GM19372 (cell line): Measurements from ENCODE around the gene TMEM138.

Source experiments
- ATAC-seq: cut with Tn5 transposase; IDR thresholded peaks from one replicate; pipeline ENCODE4 v1.9.1; 2021; ENCODE audit warnings: mild to moderate bottlenecking, low read depth, moderate library complexity; ENCODE audit not compliant: unreplicated experiment

The TMEM138 gene

DNA sequence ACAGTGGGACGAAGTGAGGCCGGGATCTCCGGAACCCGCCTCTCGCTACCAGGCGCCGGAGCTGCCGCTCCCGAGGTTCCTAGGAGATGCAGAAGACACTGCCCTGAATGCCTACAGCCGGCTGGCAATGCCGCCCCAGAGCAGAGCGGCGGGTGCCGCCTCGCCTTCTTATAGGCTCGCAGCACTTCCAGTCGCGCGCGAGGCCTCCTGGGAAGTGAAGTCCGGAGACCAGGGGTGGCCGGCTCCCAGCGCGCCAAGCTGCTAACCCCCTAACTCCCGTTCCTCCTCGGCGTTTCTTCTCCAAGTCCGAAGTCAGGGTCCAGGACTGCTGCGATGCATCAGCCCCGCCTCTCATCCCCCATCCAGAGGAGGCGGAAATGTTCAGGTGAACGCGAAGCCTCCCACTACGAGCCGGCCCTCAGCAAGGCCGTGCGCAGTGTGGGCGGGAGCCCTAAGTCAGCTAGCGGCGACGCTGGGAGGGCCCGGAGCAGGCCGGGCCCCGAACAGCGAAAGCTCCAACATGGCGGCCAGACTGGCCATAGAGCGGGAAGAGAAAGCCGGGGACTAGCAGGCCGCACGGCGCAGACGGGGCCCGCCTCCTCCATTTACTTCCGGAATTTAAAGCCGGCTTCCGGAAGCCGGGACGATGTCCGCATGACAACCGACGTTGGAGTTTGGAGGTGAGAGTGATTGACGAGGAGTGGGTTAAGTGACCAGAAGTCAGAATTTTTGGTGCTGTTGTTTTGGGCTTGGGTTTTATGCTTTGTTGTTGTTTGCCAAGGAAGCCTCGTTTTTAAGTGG is at the start of gene TMEM138, which contains the start of gene CYB561A3:
Gene TMEM138, plus strand, starts transcription at position 634 of the 801 bp plus-strand sequence. CDS start 2,017 bp downstream, outside the sequence.
Gene CYB561A3, minus strand, starts transcription at position 142 of the 801 bp plus-strand sequence. CDS start 5,169 bp downstream, outside the sequence.
- ATAC-seq: peak; percentile 83

DNA sequence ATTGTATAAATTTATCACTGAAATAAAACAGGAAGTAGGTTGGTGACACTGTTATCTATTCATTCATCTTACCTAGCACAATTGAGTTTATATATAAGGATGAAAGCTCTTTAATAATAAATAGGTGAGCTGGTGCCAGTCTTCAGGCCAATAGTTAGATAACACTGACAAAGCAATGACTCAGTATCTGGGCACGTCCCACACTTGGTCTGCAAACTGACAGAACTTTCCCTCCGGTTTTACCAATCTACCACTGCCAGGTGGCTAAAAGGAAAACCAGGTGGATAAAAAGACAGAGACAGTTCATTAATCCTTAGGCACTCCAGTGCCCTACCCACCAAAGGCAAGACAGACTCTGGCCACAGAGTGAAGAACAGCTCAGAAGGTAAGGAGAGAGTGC is 46.9 kb upstream of the TMEM138 start:
- no peak for ATAC-seq

DNA sequence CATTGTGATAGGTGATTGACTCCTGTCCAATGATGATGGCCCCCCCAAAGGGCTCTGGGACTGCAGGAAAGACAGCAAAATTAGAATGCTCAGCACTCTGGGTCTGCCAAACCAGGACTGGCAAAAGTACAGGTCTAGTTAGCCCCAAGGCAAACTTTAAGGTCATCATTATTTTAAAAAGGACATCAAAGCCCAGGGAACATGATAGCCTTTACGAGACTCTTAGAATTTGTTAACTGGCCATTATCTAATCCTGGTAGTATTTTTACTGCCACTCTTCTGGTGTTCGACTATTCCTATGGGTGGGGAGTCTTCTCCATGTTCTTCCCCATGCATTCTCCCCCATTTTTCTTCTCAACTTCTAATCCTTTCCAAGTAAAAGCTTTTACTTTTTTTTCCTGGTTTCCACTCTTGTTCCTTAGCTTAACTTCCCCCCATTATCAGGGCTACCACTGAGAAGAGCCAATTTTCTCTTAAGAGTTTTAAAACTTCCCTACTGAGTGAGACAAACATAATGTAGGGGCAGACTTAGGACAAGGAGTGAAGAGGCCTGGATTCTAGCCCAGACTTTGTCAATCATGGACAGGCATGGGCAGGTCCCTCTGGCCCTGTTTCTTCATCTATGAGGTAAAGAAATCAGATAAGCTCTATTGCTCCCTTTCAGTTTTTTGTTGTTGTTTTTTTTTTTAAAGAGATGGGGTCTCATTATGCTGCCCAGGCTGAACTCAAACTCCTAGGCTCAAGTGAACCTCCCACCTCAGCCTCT is 36.3 kb upstream of the TMEM138 start:
- ATAC-seq: no peak

DNA sequence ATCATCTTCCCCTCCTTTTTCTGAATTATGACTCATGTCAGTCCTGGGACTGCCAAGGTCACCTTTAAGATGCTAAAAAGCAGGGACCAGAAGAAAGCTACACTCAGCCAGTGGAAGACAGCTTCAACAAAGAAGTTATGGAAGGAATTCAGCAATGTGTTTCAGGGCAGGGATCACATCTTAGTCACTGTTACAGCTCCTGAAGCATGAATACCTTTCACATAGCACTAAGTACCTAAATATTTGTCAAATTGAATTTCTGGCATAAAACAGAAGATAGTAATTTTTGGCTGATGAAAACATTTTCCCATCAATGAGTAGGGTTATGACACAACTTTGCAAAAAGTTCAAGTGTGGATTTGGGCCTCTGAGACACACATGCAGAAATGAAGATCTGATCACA is 34.5 kb upstream of the TMEM138 start:
- ATAC-seq: no peak

DNA sequence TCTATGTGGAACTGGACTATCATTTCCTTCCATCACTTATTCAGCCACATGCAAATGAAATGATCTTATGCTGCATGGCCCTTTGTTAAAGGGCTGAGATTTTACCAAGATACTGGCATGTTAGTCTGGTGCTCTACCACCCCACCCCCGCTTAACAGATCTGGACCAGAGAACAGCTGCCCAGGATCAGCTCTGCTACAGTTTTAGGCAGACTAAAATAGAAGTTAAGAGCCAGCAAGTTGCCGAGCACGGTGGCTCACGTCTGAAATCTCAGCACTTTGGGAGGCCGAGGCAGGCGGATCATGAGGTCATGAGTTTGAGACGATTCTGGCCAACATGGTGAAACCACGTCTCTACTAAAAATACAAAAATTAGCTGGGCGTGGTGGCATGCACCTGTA is 33.8 kb upstream of the TMEM138 start:
- no peak for ATAC-seq

DNA sequence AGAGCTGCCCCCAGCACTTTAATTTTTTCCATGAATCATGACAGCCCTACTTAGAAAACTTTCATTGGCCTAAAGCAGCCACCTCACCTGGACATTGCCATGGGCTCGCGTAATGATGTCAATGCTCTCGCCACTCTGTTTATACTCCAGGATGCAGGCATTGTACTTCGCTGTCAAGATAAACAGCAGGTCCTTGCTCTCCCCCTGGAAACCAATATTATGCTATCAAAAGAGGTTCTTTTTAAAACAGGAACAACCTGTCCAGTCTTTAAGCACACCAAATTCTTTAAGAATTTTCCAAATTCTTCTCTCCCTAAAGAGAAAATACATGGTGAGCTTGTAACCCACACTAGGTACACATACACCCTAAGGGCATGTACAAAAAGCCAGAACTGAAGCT is 32.3 kb upstream of the TMEM138 start:
- ATAC-seq: no peak

DNA sequence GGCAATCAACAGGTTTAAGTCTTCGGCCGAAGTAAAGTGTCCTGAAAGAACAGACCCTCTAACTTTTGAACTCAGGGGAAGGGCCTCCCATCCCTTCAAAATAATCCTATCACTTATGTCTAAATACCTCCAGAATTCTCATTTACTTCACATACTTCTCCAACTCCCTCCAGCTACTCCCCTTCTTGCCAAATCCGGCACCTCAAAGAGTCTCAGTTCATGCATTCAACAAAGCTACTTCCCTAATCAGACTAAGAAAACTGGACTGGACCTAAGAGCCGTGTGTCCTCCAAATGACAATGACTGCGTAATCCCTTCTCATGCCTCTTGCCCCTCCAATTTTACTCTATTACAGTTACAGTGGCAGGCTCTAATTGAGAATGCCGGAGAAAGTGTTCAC is 30.5 kb upstream of the TMEM138 start:
- ATAC-seq: no peak

DNA sequence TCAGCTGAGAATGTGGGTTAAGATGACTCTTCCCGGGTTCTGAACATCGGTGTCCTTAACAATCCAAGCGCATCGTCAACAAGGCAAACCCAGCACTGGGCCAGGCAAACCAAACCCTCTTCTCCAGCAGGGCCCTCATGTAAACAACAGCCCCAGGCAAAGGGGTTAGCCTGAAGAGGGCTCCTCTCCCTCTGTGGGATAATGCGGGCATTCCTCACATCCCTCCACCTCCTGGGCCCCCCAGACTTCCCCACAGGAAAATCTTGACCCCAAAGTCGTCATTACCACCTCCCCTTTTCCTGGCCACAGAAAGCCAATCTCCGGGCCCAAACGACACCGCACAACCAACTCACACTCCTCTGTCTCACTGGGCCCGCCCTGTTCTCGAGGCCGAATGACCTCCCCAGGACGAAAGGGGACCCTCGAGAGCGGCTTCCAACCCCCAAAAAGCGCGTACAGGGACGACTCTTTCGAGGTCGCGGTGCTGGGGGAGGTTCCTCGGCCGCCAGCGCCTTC is 29.8 kb upstream of the TMEM138 start:
- no peak for ATAC-seq

DNA sequence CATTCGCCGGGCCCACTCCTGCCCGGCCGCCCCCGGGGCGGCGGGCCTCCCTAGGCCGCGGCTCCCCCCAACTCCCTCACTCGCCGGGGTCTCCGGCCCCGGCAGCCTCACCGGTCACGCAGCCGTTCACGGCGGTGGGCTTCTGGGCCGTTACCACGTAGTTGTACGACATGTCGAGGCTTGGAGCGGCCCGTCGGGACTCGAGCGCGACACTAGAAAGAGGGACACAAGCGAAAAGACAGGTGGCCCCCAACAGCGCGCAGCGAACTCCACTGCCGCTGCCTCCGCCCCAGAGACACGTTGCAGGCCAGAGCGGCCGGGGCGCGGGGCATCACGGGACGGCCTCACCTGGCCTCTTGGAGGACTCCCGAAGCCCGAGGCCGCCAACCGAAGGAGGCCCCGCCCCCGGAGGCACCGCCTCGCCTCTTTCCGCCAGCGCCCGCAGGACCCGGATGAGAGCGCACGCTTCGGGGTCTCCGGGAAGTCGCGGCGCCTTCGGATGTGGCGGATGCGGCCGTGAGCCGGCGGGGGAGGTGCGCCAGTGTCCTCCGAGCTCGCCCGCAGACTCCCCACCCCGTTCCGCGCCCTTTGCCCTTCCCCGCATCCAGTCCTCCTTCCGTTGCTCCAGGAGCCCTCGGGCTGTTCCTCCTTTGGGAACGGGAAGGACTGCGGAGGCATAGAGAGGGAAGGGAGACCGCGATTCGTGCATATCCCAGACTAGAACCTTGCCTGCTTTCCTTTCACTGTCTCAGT is 29.2 kb upstream of the TMEM138 start, which contains the start of the genes DDB1 and TKFC:
Gene DDB1, minus strand, starts transcription at position 309 of the 753 bp plus-strand sequence. Its CDS starts 137 bp downstream, at position 172.
Gene TKFC, plus strand, starts transcription at position 432 of the 753 bp plus-strand sequence. CDS start 1,501 bp downstream, outside the sequence.
- peak; percentile 93 for ATAC-seq

DNA sequence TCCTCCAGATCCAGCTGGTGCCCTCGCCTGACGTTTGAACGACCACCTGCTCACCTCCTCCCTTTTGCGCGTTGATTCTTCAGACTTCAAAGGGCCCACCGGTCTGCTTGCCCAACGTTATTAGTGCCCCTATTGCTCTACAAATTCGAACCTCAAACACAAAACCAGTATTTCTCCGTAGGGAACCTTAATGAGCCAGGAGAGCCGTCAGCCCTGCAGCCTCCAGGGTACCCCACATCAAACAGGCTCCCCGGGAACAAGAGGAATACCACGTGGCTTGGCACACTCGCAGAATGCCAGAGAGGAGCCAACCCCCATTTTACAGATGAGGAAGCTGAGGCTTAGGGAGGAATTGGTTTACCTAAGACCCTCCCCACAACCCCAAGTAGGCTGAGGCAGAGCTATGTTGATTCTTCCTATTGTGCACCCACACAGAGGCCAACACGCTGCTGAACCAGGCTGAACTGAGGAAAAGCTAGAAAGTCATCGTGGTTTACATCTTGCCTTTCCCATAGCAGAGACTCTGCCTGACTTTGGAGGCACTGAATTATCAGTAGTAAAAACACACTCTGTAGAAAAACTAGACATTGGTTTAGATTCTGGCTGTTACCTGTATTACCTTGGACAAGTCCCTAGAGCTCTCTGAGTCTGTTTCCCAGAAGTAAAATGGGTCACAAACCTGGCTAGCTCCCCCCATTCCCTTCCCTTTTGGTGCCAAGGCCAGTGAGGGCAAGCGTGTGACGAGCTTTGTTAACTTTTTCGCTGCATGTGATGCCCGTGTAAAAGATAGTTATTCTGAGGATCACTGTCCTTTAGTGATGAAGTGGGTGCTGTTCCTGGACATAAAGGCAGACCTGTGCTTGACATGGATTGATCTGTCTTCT is 28.4 kb upstream of the TMEM138 start:
- ATAC-seq: no peak

DNA sequence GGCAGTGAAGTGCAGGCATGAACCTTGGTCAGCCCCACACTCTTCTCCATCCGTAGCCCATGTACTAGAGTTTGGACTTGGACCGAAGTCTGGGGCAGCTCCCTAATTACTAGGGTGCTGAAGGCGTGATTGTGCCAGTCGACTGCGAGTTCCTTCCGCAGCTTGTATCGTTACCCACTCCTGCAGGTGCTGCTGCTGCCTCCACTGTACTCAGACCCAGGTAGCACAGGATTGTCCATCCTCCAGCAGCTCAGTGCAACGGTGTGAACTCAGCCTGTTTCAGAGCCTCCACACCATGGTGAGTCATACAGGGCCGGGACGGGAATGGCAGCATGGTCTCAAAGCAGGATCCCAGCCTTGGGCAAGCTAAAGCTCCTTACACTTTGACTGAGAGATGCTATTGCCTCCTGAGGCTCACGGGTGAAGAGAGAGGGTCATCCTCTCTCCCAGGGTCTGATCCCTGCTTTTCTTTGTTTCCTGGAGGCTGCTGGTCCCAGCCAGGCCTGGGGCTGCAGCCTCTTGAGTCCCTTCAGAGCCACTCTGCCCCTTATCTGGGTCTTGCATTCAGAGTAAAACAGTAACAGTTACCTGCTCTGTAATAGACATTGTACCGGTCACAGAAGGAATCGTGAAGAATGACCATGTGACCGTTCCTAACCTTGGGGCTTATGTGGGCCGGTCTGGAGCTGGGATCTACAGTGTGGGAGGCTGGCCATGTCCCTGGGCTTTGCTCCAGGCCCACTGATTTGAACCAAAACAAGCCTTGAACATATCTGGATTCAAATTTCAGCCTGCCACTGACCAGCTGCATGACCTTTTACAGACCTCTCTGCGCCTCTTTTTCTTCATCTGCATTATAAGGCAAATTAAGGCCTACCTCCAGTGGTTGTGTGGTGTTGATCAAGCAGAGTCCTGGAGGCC is 27.5 kb upstream of the TMEM138 start:
- ATAC-seq: no peak

DNA sequence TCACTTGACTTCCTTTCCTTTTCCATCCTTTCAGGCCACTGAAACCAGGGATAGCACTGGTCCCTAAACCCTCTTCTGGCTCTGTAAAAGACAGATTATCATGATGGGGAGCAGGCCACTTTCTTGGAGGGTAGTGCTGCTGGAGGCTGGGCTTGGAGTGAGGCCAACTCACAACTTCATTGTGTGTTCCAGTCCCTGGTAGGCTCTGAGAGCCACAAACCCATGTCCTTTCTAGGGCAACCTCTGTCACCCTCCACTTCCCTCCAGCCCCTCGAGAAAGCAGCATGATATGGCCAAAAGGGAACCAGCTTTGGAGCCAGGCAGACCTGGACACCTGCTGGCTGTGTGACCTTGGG is 26.8 kb upstream of the TMEM138 start:
- ATAC-seq: no peak

DNA sequence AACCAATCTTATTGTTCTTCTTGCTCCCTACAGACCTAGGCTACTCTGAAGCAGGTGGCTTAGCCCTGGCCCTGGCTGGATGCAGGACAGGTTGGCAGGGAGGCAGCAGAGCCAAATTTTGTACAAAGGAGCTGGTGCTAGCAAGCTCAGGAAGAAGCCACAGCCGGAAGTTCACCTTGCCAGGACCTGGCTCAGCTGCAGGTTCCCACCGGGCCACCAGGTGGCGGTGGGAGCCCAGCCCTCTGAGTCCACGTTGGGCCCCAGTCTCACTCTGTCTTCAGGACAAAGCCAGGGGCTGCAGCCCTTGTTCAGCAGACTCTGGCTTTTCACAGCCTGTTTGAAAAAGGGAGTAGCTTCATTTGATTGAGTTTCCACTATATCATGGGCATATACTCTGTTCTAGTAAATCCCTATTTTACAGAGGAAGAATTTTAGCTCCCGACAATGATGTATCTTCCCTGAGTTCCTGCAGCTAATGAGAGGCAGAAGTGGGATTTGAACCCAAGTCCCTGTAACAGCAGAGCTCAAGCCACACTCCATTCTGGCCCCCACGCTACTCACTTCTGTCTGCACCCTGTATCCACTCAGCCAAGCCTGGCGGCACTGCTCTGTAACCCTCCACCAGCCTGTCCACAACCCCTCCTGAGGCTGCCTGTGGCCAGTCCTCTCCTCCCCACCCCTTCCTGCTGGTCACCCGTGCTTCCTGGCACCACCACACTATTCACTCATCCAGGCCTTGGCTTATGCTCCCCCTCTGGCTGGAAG is 25.8 kb upstream of the TMEM138 start:
- peak; percentile 49 for ATAC-seq

DNA sequence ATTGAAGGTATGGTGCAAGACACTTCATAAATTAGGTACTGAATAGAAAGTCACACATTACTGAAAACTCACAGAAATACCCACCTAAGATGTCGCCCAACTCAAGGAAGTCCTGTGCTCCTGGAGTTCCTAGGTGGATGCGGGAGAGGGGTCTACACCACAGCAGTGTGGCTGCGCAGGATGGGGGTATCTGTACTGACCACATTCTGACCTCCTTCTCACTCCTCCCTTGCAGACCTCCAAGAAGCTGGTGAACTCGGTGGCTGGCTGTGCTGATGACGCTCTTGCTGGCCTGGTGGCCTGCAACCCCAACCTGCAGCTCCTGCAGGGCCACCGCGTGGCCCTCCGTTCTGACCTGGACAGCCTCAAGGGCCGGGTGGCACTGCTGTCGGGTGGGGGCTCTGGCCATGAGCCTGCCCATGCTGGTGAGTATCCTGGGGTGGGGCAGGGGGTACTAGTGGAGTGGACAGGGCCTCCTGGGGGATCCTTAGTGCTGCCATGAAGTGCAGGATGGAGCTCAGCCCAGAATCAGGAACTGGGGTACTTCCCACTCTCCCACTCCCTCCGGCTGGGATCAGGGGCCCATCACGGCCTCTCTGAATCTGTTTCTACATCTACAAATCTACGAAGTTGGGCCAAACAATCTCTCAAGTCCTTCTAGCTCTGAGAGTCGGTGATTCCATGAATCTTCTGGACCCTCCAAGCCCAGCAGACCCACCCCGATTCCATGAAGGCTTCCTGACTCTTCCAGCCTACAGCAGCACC is 24.3 kb upstream of the TMEM138 start:
- ATAC-seq: no peak

DNA sequence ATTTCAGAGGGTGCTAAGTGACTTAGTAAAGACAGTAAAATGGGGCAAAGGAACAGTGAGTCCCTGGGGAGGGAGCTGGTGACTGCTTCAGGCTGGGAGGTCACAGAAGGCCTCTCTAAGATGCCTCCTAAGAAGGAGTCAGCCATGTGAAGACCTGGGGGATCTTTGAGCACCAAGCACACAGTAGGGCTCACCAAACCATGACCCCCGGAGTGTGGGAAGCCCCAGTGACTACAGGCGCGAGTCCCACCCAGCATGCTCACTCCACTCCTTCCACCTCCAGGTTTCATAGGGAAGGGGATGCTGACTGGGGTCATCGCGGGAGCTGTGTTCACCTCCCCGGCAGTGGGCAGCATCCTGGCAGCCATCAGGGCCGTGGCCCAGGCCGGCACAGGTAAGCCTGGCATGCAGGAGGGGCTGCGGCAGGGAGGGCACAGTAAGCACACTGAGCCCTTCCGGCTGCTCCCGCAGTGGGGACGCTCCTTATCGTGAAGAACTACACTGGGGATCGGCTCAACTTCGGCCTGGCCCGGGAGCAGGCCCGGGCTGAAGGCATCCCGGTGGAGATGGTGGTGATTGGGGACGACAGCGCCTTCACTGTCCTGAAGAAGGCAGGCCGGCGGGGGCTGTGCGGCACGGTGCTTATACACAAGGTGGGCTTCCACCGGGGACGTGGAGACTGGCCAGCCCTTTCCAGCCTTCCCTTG is 23.2 kb upstream of the TMEM138 start:
- no peak for ATAC-seq

DNA sequence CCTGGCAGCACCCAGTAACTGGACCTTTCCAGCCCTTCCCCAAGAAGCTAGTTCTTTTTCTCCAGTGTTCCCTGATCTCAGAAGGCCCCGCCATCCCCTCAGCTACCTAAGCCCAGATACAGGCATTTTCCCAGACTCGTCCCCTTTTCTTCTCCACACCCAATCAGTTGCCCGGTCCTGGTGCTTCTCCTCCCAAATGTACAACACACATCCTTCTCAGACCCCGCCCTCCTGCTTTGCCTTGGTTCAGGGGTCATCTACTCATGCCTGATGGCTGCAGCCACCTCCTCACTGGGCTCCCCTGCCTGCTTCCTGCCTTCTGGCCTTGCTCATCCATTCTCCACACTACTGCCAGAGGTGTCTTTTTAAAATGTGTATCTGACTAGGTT is 22.7 kb upstream of the TMEM138 start:
- no peak for ATAC-seq
